Fibroblast of lung (primary cell): ENCODE measurements around the gene CTSA.

Experiments used
- EZH2 ChIP-seq: IDR thresholded peaks from 2 replicates; pipeline ENCODE4 v1.5.1; 2012; ENCODE audit warnings: low read length, control low read depth, mild to moderate bottlenecking; ENCODE audit errors: missing control alignments
- TF ChIP-seq, protein P1 (sequence below), 2 donors: IDR thresholded peaks in 1 of 2; conservative IDR thresholded peaks in 1 of 2; 1 replicate in 1 of 2; 2 replicates in 1 of 2; pipeline ENCODE4 v1.5.1; 2011 to 2012; ENCODE audit warnings: low read length in 2 of 2, control low read depth in 1 of 2, inconsistent platforms in 1 of 2, low read depth in 1 of 2, mild to moderate bottlenecking in 1 of 2

DNA sequence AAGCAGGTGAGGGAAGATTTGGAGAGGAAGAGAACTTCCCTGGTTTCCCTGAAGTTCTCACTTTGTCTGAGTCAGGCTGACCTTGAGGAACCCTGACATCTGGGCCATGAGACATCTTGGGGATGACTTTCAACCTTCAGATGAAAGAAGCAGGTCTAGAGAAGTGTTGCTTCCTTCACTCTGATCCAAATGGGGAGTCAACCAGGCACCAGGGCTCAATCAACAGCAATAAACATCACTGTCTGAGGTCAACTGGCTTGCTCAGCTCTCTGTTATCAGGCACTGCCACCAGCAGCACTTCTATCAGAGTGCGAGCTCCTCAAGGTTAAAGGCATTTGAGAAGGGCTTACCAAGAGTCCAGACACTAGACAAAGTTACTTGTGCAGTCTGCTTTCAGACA is 40.2 kb upstream of the CTSA start:
- no peak for TF ChIP-seq EZH2
- TF ChIP-seq, protein P1, sequence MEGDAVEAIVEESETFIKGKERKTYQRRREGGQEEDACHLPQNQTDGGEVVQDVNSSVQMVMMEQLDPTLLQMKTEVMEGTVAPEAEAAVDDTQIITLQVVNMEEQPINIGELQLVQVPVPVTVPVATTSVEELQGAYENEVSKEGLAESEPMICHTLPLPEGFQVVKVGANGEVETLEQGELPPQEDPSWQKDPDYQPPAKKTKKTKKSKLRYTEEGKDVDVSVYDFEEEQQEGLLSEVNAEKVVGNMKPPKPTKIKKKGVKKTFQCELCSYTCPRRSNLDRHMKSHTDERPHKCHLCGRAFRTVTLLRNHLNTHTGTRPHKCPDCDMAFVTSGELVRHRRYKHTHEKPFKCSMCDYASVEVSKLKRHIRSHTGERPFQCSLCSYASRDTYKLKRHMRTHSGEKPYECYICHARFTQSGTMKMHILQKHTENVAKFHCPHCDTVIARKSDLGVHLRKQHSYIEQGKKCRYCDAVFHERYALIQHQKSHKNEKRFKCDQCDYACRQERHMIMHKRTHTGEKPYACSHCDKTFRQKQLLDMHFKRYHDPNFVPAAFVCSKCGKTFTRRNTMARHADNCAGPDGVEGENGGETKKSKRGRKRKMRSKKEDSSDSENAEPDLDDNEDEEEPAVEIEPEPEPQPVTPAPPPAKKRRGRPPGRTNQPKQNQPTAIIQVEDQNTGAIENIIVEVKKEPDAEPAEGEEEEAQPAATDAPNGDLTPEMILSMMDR (conservative IDR thresholded peaks at IDR 0.05 in 1 of 2, IDR thresholded peaks at IDR 0.05 in 1 of 2; ENCODE audit: low read depth in 1 of 2, low read length in 2 of 2) = no peak
